IPS DF 6.9 (cell line): Measurements from ENCODE around the gene LGMN.
"Not testable (repeated sequence)": the region's sequence is repeated elsewhere in the genome, so short reads cannot be mapped to it uniquely, and the experiment has no call there.

ENCODE experiments used
- DNase-seq: peaks from one replicate; pipeline ENCODE4 v3.0.0-alpha.2; 2013; ENCODE audit warnings: low read depth, low spot score
- H3K27ac ChIP-seq: one replicate; pipeline ENCODE4 v1.5.1; 2013; ENCODE audit warnings: low read length, control low read depth
- H3K27me3 ChIP-seq: 2 replicates; pipeline ENCODE4 v1.6.1; 2013; ENCODE audit warnings: mild to moderate bottlenecking, low read length; ENCODE audit not compliant: control insufficient read depth, insufficient read depth
- H3K36me3 ChIP-seq: 2 replicates; pipeline ENCODE4 v1.6.1; 2013; ENCODE audit warnings: low read length; ENCODE audit not compliant: control insufficient read depth, insufficient read depth
- H3K4me1 ChIP-seq: 2 replicates; pipeline ENCODE4 v1.6.1; 2013; ENCODE audit warnings: low read length; ENCODE audit not compliant: control insufficient read depth, insufficient read depth
- H3K4me3 ChIP-seq: 2 replicates; pipeline ENCODE4 v1.5.1; 2013; ENCODE audit warnings: mild to moderate bottlenecking, low read length
- H3K9me3 ChIP-seq: 2 replicates; pipeline ENCODE4 v1.6.1; 2013; ENCODE audit warnings: low read length, inconsistent platforms; ENCODE audit not compliant: control insufficient read depth, insufficient read depth
- WGBS: extraction: QIAGEN DNeasy Blood & Tissue Kit; methylation state at CpG from one replicate; pipeline ENCODE4 v1.1.7; 2013; ENCODE audit warnings: mixed read lengths, missing lambda C conversion rate; ENCODE audit not compliant: insufficient read length, insufficient coverage; 5-methylcytosine and 5-hydroxymethylcytosine counted together

LGMN gene

DNA sequence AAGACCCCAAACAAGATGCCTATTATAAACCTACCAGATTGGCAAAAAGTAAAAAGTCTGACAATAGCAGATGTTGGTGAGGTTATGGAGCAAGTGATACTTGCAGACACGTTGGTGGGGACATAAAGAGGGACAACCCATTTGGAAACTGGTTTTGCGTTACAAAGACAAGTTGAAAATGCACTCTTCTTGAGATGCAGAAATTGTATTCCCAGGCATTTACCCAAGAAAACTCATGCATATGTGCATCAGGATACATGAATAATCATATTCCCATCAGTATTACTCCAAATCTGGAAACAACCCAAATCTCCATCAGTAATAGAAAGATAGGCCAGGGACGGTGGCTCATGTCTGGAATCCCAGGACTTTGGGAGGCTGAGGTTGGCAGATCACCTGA is 32.9 kb upstream of the LGMN start:
- no CpG with 5 or more reads among the region's 3 CpGs for WGBS
- Histone ChIP-seq H3K36me3 (no peaks in the 10 kb centered on the region), H3K9me3 (no peaks in the 10 kb centered on the region), H3K27me3 (no peaks in the 10 kb centered on the region), H3K4me3 (no peak overlapping the region), H3K27ac (no peak overlapping the region), H3K4me1 (no peaks in the 10 kb centered on the region)
- no peak for DNase-seq

DNA sequence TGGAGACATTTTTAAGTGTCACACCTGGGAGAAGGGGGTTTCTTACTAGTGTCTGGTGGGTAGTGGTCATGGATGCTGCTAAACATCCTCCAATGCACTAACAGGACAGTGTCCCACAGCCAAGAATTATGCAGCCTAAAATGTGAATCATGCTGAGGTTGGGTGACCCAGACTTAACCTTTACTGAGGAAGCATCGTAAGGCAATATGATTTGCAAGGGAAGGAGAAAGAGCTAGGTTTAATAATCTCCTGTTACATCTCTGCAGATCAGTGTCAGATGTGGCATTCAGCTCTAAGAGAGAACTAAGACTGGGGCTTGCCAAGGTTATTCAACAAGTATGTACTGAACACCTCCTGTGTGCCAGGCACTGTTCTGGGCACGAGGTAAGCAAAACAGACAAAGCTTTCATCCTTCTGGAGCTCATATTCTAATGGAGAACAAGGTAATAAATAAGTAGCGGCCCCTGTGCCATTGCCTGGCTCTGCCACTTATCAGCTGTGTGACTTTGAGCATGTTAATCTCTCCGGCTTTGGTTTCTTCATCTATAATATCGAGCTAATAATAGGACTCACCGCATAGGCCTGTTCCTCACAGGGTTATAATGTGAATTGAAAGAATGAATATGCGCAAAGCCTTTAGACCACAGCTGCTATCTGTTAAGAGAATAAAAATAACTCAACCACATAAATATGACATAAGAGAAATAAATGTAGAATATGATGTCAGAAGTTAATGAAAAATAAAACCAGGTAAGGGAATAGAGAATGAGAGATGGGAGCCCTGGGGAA is 32.2 kb upstream of the LGMN start:
- DNase-seq, result no peak
- WGBS, result no CpG with 5 or more reads among the region's 7 CpGs

DNA sequence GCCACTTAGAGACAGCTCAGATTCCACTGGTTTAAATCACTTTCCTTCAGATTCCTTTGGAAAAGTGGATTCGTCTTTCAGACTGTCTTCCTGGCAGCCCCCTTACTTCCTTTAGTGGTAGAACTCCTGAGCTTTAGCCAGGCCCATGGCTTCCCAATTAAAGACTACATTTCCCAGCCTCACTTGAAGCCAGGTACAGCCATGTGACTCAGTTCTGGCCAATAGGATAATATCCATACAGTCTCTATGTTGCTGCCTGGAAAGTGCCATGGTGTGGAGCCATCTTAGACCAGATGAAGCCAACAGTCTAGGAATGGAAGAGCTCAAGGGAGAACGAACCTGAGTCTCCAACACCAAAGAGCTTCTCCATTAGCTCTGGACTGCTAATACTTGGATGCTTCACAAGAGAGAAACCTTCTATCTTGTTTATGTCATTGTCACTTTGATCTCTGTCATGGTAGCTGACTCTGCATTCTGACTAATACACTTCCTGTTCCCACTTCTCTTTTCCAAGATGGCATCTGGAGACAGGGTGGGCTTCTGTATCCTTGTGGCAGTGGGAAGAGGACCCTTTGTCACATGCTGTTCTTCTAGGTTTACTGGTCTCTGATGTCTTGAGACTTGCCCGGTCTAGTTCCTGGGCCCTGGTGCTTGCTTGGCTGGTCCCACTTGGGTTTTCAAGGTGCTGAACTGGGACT is 30.6 kb upstream of the LGMN start:
- H3K27ac ChIP-seq, H3K4me3 ChIP-seq, H3K27me3 ChIP-seq, H3K36me3 ChIP-seq, DNase-seq, H3K9me3 ChIP-seq, H3K4me1 ChIP-seq: not testable (repeated sequence)
- WGBS, result no CpG with 5 or more reads among the region's 3 CpGs

More for the DNA sequence above, 32.2 kb upstream of the LGMN start:
- Histone ChIP-seq H3K9me3 (no peaks in the 10 kb centered on the region), H3K27me3 (no peaks in the 10 kb centered on the region), H3K4me3 (no peak overlapping the region), H3K4me1 (no peaks in the 10 kb centered on the region), H3K36me3 (no peaks in the 10 kb centered on the region), H3K27ac (no peak overlapping the region)

GRCh38 chr14:92775292-92775691 is 26.9 kb upstream of the LGMN start:
- not testable (repeated sequence) for DNase-seq, H3K36me3 ChIP-seq, H3K27me3 ChIP-seq, H3K27ac ChIP-seq, H3K4me3 ChIP-seq, H3K4me1 ChIP-seq, H3K9me3 ChIP-seq
- no CpG with 5 or more reads among the region's 2 CpGs for WGBS

DNA sequence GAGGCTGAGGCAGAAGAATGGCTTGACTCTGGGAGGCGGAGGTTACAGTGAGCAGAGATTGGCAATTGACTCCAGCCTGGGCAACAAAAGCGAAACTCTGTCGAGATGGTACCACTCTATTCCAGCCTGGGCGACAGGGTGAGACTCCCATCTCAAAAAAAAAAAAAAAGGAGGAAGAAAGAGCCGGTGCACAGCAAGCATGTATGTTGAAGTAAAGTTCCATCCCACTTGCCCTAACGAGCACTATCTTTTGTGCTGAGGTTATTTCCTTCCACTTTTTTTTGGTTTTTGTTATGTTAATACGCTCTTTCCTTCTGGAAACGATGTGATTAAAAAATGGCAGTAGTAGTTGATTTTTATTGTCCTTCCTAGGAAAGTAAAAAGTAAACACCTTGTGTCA is 26.1 kb upstream of the LGMN start:
- Histone ChIP-seq H3K36me3 (no peaks in the 10 kb centered on the region), H3K9me3 (no peaks in the 10 kb centered on the region), H3K27me3 (no peaks in the 10 kb centered on the region), H3K4me3 (no peak overlapping the region), H3K4me1 (no peaks in the 10 kb centered on the region), H3K27ac (no peak overlapping the region)
- DNase-seq, result no peak
- WGBS, result no CpG with 5 or more reads among the region's 8 CpGs

DNA sequence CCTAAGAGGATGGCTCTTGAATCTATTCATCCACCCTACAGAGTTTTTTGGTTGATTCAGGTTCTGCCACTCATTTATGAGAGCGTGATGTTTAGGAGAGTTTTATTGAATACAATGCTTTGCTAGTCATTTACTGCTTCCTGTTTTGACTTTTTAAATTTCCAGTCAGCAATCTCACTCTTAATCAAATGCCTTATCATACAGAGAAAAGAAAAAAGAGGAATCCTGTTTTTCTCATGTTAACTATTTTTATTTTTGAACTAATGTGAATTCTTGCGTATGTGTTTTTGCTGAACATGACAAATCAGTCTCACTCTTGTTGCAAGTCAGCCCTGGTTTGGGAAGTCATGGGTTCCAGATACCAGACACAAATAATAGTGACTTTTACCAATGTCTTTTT is 22.1 kb upstream of the LGMN start:
- Histone ChIP-seq H3K4me1 (no peaks in the 10 kb centered on the region), H3K4me3 (no peak overlapping the region), H3K27me3 (no peaks in the 10 kb centered on the region), H3K36me3 (no peaks in the 10 kb centered on the region), H3K9me3 (no peaks in the 10 kb centered on the region), H3K27ac (no peak overlapping the region)
- no peak for DNase-seq
- WGBS, result no CpG with 5 or more reads among the region's 2 CpGs

DNA sequence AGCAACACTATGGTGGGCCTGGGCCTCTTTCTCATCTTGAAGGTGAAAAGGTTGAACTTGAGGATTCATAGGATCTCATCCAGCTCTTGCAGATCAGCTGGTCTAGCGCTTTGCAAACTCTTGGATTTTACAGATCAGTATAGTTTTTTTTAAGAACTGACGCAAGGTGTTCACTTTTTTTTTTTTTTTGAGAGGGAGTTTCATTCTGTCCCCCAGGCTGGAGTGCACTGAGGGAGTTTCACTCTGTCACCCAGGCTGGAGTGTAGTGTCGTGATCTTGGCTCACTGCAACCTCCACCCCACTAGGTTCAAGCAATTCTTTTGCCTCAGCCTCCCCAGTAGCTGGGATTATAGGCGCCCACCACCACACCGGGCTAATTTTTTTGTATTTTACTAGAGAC is 20.4 kb upstream of the LGMN start:
- no peaks in the 10 kb centered on the region for H3K9me3 ChIP-seq
- no peak for DNase-seq
- H3K27ac ChIP-seq, result no peak overlapping the region
- H3K27me3 ChIP-seq, result no peaks in the 10 kb centered on the region
- H3K4me3 ChIP-seq, result no peak overlapping the region
- no peaks in the 10 kb centered on the region for H3K36me3 ChIP-seq
- WGBS, result no CpG with 5 or more reads among the region's 5 CpGs
- no peaks in the 10 kb centered on the region for H3K4me1 ChIP-seq

- H3K4me1 ChIP-seq, H3K9me3 ChIP-seq, H3K27ac ChIP-seq, H3K27me3 ChIP-seq, H3K4me3 ChIP-seq, DNase-seq, H3K36me3 ChIP-seq: not testable (repeated sequence)
- WGBS, result no CpG with 5 or more reads among the region's 1 CpG
These were observed 19.8 kb upstream of the LGMN start for GRCh38 chr14:92768236-92768635.

GRCh38 chr14:92763666-92764631 is 15.5 kb upstream of the LGMN start:
- H3K27ac ChIP-seq, H3K4me1 ChIP-seq, H3K4me3 ChIP-seq, DNase-seq, H3K9me3 ChIP-seq, H3K27me3 ChIP-seq, H3K36me3 ChIP-seq: not testable (repeated sequence)
- no CpG with 5 or more reads among the region's 5 CpGs for WGBS

DNA sequence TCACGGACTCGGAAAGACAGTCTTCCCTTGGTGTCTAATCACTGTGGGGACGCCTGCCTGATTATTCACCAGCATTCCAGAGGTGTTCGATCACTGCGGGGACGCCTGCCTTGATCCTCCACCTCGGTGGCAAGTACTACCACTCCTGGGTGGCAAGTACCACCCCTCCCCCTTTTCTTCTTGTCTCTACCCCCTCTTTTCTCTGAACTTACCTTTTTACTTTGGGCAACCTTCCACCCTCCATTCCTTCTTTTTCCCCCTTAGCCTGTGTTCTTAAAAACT is 12.0 kb upstream of the LGMN start:
- no peak for DNase-seq
- Histone ChIP-seq H3K27me3 (no peaks in the 10 kb centered on the region), H3K4me1 (no peaks in the 10 kb centered on the region), H3K4me3 (no peak overlapping the region), H3K9me3 (no peaks in the 10 kb centered on the region), H3K27ac (no peak overlapping the region), H3K36me3 (no peaks in the 10 kb centered on the region)
- WGBS, result no CpG with 5 or more reads among the region's 7 CpGs
